OCI-LY1 (cell line): Measurements from ENCODE around the gene FOXS1.

Experiments used
- EZH2 ChIP-seq: fragments of 200-600 bp; sonication (generic), shearing (Covaris generic); IDR thresholded peaks from 2 replicates; pipeline ENCODE4 v1.8.0; 2017; ENCODE audit warnings: borderline replicate concordance, mixed run types, mild to moderate bottlenecking, antibody characterized with exemption, low read length, moderate library complexity, mixed read lengths
- TF ChIP-seq, protein P1 (sequence below): fragments of 200-600 bp; sonication (generic), shearing (Covaris generic); IDR thresholded peaks from 2 replicates; pipeline ENCODE4 v1.5.1; 2017; ENCODE audit warnings: mild to moderate bottlenecking, antibody characterized with exemption, low read length, moderate library complexity, mixed read lengths

GRCh38 chr20:31817461-31817860 lies 27.9 kb downstream of the FOXS1 start:
- TF ChIP-seq, protein P1, sequence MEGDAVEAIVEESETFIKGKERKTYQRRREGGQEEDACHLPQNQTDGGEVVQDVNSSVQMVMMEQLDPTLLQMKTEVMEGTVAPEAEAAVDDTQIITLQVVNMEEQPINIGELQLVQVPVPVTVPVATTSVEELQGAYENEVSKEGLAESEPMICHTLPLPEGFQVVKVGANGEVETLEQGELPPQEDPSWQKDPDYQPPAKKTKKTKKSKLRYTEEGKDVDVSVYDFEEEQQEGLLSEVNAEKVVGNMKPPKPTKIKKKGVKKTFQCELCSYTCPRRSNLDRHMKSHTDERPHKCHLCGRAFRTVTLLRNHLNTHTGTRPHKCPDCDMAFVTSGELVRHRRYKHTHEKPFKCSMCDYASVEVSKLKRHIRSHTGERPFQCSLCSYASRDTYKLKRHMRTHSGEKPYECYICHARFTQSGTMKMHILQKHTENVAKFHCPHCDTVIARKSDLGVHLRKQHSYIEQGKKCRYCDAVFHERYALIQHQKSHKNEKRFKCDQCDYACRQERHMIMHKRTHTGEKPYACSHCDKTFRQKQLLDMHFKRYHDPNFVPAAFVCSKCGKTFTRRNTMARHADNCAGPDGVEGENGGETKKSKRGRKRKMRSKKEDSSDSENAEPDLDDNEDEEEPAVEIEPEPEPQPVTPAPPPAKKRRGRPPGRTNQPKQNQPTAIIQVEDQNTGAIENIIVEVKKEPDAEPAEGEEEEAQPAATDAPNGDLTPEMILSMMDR, result no peak
- TF ChIP-seq EZH2, result no peak
